Heart left ventricle (tissue), 16 donors: ENCODE measurements around the gene SLC16A7. TPM values are rescaled to one million over a fixed set of nuclear protein-coding genes. Genes with fewer than 3 reads are reported as not detected.

Experiments used
- ATAC-seq, 4 donors: fragments of 200-7000 bp; cut with Tn5 transposase; one replicate each; pipeline ENCODE4 v1.9.1; 2020 to 2022; ENCODE audit warnings: moderate library complexity in 4 of 4, mild to moderate bottlenecking in 3 of 4, moderate number of reproducible peaks in 1 of 4
- DNase-seq, 5 donors: peaks; one replicate each; pipeline ENCODE4 v3.0.0-alpha.2; 2020
- H3K27ac ChIP-seq, 12 donors: fragments of 200-600 bp; sonication (generic) in 4 of 12; one replicate each; pipeline versions ENCODE4 v1.5.0 to v1.8.0; 2016 to 2022; ENCODE audit warnings: mild to moderate bottlenecking in 2 of 12
- H3K27me3 ChIP-seq, 9 donors: fragments of 200-600 bp; sonication (generic) in 2 of 9; one replicate each; pipeline versions ENCODE4 v1.5.1 to v1.8.0; 2016 to 2022; ENCODE audit warnings: mild to moderate bottlenecking in 3 of 9
- H3K36me3 ChIP-seq, 9 donors: fragments of 200-600 bp; sonication (generic) in 2 of 9; one replicate each; pipeline versions ENCODE4 v1.5.0 to v1.8.0; 2018 to 2022; ENCODE audit warnings: mild to moderate bottlenecking in 2 of 9
- H3K4me1 ChIP-seq, 12 donors: fragments of 200-600 bp; sonication (generic) in 4 of 12; one replicate each; pipeline versions ENCODE4 v1.5.0 to v1.8.0; 2016 to 2022; ENCODE audit warnings: mild to moderate bottlenecking in 3 of 12
- H3K4me3 ChIP-seq, 12 donors: fragments of 200-600 bp; sonication (generic) in 4 of 12; one replicate each; pipeline versions ENCODE4 v1.5.0 to v1.8.0; 2017 to 2022; ENCODE audit warnings: mild to moderate bottlenecking in 9 of 12, moderate library complexity in 4 of 12
- H3K9me3 ChIP-seq, 12 donors: fragments of 200-600 bp; sonication (generic) in 4 of 12; one replicate each; pipeline versions ENCODE4 v1.5.0 to v1.8.0; 2016 to 2022; ENCODE audit warnings: mild to moderate bottlenecking in 1 of 12
- POLR2A ChIP-seq, 2 donors: fragments of 450-650 bp; IDR thresholded peaks; one replicate each; pipeline ENCODE4 v1.6.1; 2017; ENCODE audit warnings: antibody characterized with exemption in 2 of 2, mild to moderate bottlenecking in 2 of 2, moderate library complexity in 2 of 2
- WGBS, 4 donors: extraction: QIAGEN DNeasy Blood & Tissue Kit in 2 of 4; methylation state at CpG; one replicate each; pipeline versions ENCODE4 v1.1.5 to v1.1.7; 2013 to 2018; 5-methylcytosine and 5-hydroxymethylcytosine counted together
- intact Hi-C, 10 donors: fragments of 100-400 bp; cut with DNase I; formaldehyde crosslinking; loops; one replicate each; pipeline versions ENCODE4 v1.11.1 to v1.14.2; 2022
- polyA plus RNA-seq, 2 donors: library from polyadenylated mRNA; stranded (reverse); fragments of 200-250 nt; gene quantifications; one replicate each; pipeline ENCODE4 v1.2.3, GENCODE V29; 2013
- total RNA-seq, 9 donors: library from RNA; depleted of rRNA in 2 of 9; stranded (reverse); fragments of >200 nt in 2 of 9; fragmentation: NEBNext Ultra II Directional in 3 of 9; extraction: Animal tissue kit (Norgen Biotek cat#: 25700) in 3 of 9; gene quantifications; one replicate each; pipeline versions ENCODE4 v1.1.0 to v1.2.4, GENCODE V29; 2016 to 2023
- TF ChIP-seq, protein P1 (sequence below), 12 donors: fragments of 200-600 bp; sonication (generic) in 4 of 12; IDR thresholded peaks; one replicate each; pipeline versions ENCODE4 v1.5.0 to v1.8.0; 2018 to 2022; ENCODE audit warnings: antibody characterized with exemption in 12 of 12, mild to moderate bottlenecking in 5 of 12
- donor health status: ischemic (EF 13 %, LVEDD 7.1; RV severe dilation, severe dysfunction).
- donor health status: healthy with polysubstance abuse.
- donor health status: DM: no; HTN: yes; CAD: no.
- donor health status: DM: no; HTN: no; CAD: no.
- donor health status: ischemic (EF 25% LVEDD 6.9; RV normal size, moderate dysfunction).
- donor health status: ischemic (EF 25% LVEDD 5.7; RV mildly dilated, moderate dysfunction).
- donor health status: healthy.
- donor health status: DM: yes; HTN: yes; CAD: no.
- donor health status: ischemic (EF 35%, LVEDD 5.7; RV mildly dilated, moderate dysfunction).
- donor health status: nonischemic (EF 11% LVEDD 7.7; RV severe dilation, severe dysfunction).
- donor health status: DM: yes; HTN: yes; CAD: no.
- donor health status: PGD.
- donor health status: ischemic (EF 29% LVEDD 5.4; RV normal size, mild dysfunction).
- donor health status: nonischemic (EF 23%, LVEDD 6.1; RV moderate dilation, normal function).

SLC16A7 gene
- total and polyA plus RNA-seq, 11 donors = 18.4 to 227 (median 121) TPM

DNA sequence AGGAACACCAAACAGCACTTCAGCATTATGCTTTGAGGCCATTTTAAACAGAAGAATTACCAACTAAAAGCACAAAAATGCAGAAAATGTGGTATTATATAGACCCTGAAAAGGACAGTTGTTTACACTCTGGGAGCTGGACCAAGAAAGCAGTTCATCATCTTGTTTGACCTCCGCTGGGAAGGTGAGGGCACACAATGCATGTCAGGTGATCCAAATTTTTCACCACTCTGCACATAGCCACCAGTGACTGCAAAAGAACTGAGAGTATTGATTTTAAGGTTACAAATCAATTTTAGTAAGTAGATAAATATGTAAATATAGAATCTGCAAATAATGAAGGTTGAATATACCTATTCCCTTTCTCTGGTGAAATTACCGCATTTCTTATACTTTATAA, 119.6 kb downstream of the SLC16A7 start:
- Histone ChIP-seq H3K4me1 (peaks cover 0 to 39% (median 2%) of the 10 kb centered on the region in 12 donors), H3K27ac (no peak overlapping the region), H3K4me3 (no peak overlapping the region), H3K27me3 (no peaks in the 10 kb centered on the region), H3K36me3 (peaks cover 0 to 4% (median 0%) of the 10 kb centered on the region in 9 donors), H3K9me3 (no peaks in the 10 kb centered on the region)
- no peak for TF ChIP-seq POLR2A (IDR thresholded peaks at IDR 0.05)
- TF ChIP-seq, protein P1, sequence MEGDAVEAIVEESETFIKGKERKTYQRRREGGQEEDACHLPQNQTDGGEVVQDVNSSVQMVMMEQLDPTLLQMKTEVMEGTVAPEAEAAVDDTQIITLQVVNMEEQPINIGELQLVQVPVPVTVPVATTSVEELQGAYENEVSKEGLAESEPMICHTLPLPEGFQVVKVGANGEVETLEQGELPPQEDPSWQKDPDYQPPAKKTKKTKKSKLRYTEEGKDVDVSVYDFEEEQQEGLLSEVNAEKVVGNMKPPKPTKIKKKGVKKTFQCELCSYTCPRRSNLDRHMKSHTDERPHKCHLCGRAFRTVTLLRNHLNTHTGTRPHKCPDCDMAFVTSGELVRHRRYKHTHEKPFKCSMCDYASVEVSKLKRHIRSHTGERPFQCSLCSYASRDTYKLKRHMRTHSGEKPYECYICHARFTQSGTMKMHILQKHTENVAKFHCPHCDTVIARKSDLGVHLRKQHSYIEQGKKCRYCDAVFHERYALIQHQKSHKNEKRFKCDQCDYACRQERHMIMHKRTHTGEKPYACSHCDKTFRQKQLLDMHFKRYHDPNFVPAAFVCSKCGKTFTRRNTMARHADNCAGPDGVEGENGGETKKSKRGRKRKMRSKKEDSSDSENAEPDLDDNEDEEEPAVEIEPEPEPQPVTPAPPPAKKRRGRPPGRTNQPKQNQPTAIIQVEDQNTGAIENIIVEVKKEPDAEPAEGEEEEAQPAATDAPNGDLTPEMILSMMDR (IDR thresholded peaks at IDR 0.05) = no peak
- peak in 2 of 4 donors; percentile 32 to 53 for ATAC-seq
- no peak for DNase-seq
- 79 to 85% (median 82%) methylated on average over 2 of the region's 2 CpGs for WGBS, 4 donors
- intact Hi-C loops = no loop called here

DNA sequence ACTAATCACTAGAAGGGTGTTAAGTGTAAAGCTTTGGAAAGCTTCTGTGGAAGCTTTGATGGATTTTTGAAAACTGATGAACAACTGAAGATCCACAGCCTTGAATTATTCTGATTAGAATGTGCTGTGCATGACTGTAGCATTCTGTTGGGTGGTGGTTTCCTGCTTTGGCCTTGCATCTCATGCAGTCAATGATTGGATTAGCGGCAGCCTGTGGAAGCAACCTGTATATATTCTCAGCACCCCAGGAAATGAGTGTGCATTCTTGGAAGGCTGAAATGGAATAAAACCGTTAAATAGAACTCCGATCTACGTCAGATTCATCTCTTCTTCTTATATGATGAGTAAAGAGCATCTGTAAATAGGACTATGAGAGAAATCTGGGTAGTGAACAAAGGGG, 120.2 kb downstream of the SLC16A7 start:
- Histone ChIP-seq H3K27me3 (no peaks in the 10 kb centered on the region), H3K4me1 (peaks cover 0 to 35% (median 2%) of the 10 kb centered on the region in 12 donors), H3K4me3 (no peak overlapping the region), H3K36me3 (peaks cover 0 to 4% (median 0%) of the 10 kb centered on the region in 9 donors), H3K27ac (no peak overlapping the region), H3K9me3 (no peaks in the 10 kb centered on the region)
- TF ChIP-seq POLR2A (IDR thresholded peaks at IDR 0.05) = no peak
- TF ChIP-seq, protein P1 (IDR thresholded peaks at IDR 0.05) = no peak
- DNase-seq (no peak), ATAC-seq (no peak)
- 87 to 95% (median 91%) methylated on average over 4 of the region's 4 CpGs for WGBS, 4 donors
- intact Hi-C loops = no loop called here

DNA sequence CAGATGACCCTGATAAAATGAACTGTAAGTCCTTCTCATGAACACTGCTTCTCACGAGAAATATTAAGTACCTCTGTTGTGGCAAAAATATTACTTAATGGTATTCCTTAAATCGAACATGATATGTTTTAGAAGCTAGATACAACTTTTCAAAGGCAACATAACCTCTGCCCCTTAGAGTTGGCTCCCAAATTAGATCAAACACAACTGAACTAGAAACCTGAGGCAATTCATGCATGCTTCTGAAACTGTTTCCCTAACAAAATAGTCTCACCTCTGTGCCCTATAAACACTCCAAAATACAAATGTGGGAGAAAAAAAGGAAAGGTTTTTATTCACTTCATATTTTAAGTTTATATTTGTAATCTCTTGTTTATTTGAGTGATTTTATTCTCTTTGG, 121.6 kb downstream of the SLC16A7 start:
- WGBS, 4 donors = 52 to 69% (median 63%) methylated on average over 2 of the region's 2 CpGs
- ATAC-seq (no peak), DNase-seq (no peak)
- H3K9me3 ChIP-seq = no peaks in the 10 kb centered on the region
- intact Hi-C loops = no loop called here
- peak overlapping the region in 3 of 12 donors; percentile 3 to 23 (median 9) for H3K27ac ChIP-seq
- peaks cover 0 to 31% (median 0%) of the 10 kb centered on the region in 12 donors for H3K4me1 ChIP-seq
- H3K4me3 ChIP-seq = no peak overlapping the region
- peaks cover 0 to 4% (median 0%) of the 10 kb centered on the region in 9 donors for H3K36me3 ChIP-seq
- H3K27me3 ChIP-seq = no peaks in the 10 kb centered on the region
- TF ChIP-seq POLR2A (IDR thresholded peaks at IDR 0.05) = no peak
- TF ChIP-seq, protein P1 (IDR thresholded peaks at IDR 0.05) = no peak

DNA sequence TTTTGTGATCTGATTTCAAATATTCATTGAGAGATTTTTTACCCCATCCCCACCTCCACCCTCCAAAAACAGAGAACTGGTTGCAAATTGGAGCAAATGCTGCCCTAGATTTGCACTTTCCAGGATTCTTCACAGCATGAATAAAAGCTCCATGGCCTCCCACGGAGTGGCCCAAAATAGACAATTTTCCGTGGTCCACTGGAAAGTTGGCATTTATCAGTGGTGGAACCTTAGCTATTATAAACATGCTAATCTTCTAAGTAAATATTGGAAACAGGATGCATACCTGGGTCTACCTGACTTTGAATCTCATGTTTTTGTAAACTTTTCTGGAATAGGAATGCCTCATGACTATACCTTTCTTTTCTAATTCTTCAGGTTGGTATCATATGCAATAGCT, 123.9 kb downstream of the SLC16A7 start:
- intact Hi-C loops = no loop called here
- no peaks in the 10 kb centered on the region for H3K27me3 ChIP-seq
- no peak for TF ChIP-seq POLR2A (IDR thresholded peaks at IDR 0.05)
- TF ChIP-seq, protein P1 (IDR thresholded peaks at IDR 0.05) = no peak
- H3K4me3 ChIP-seq = no peak overlapping the region
- DNase-seq = no peak
- WGBS, 4 donors = 30 to 50% (median 43%) methylated on average over 2 of the region's 2 CpGs
- peak in 2 of 4 donors; percentile 20 to 53 for ATAC-seq
- H3K27ac ChIP-seq = no peak overlapping the region
- no peaks in the 10 kb centered on the region for H3K9me3 ChIP-seq
- H3K4me1 ChIP-seq = peaks cover 0 to 42% (median 4%) of the 10 kb centered on the region in 12 donors
- H3K36me3 ChIP-seq = no peaks in the 10 kb centered on the region
